HUES64 (cell line): ENCODE data around the gene TRAF1.

Experiments
- H3K27ac ChIP-seq: 2 replicates; pipeline ENCODE4 v1.7.0; 2013; ENCODE audit warnings: low read depth, low read length, inconsistent platforms
- H3K27me3 ChIP-seq: 2 replicates; pipeline ENCODE4 v1.6.1; 2013; ENCODE audit warnings: mild to moderate bottlenecking, low read length; ENCODE audit not compliant: insufficient read depth
- H3K36me3 ChIP-seq: 2 replicates; pipeline ENCODE4 v1.6.1; 2013; ENCODE audit warnings: mild to moderate bottlenecking, low read length; ENCODE audit not compliant: insufficient read depth
- H3K4me1 ChIP-seq: 2 replicates; pipeline ENCODE4 v1.6.1; 2013; ENCODE audit warnings: mild to moderate bottlenecking, low read length, moderate library complexity; ENCODE audit not compliant: insufficient read depth
- H3K4me3 ChIP-seq: 2 replicates; pipeline ENCODE4 v1.5.1; 2013; ENCODE audit warnings: mild to moderate bottlenecking, low read length, moderate library complexity
- H3K9ac ChIP-seq: 2 replicates; pipeline ENCODE4 v1.6.1; 2013; ENCODE audit warnings: mild to moderate bottlenecking, low read depth, low read length
- H3K9me3 ChIP-seq: 2 replicates; pipeline ENCODE4 v1.6.1; 2013; ENCODE audit warnings: low read depth, low read length; ENCODE audit not compliant: insufficient read depth
- WGBS: fragments of 150-250, 120-280 bp; methylation state at CpG from one replicate; pipeline ENCODE4 v1.1.7; 2013; ENCODE audit warnings: missing lambda C conversion rate; 5-methylcytosine and 5-hydroxymethylcytosine counted together

The TRAF1 gene

GRCh38 chr9:120872791-120873502 lies 53.6 kb downstream of the TRAF1 start:
- peaks cover 34% of the 10 kb centered on the region for H3K4me1 ChIP-seq
- peak overlapping the region; percentile 74 for H3K27ac ChIP-seq
- no peak overlapping the region for H3K4me3 ChIP-seq
- H3K27me3 ChIP-seq: peaks cover 6% of the 10 kb centered on the region; the same call in 1 of the 2 replicates
- no peaks in the 10 kb centered on the region for H3K9me3 ChIP-seq
- no peak overlapping the region for H3K9ac ChIP-seq
- H3K36me3 ChIP-seq: peaks cover 5% of the 10 kb centered on the region
- 93% methylated on average over 3 of the region's 3 CpGs for WGBS

- Histone ChIP-seq H3K4me3 (no peak overlapping the region), H3K36me3 (peaks cover 18% of the 10 kb centered on the region), H3K27me3 (no peaks in the 10 kb centered on the region), H3K4me1 (peaks cover 22% of the 10 kb centered on the region), H3K27ac (no peak overlapping the region), H3K9ac (no peak overlapping the region), H3K9me3 (no peaks in the 10 kb centered on the region)
- WGBS: 92% methylated on average over 9 of the region's 9 CpGs
Observed at GRCh38 chr9:120870206-120870605, 56.4 kb downstream of the TRAF1 start.

- peaks cover 20% of the 10 kb centered on the region for H3K36me3 ChIP-seq
- H3K9me3 ChIP-seq: no peaks in the 10 kb centered on the region
- no peak overlapping the region for H3K4me3 ChIP-seq
- 91% methylated on average over 10 of the region's 10 CpGs for WGBS
- no peak overlapping the region for H3K9ac ChIP-seq
- H3K27me3 ChIP-seq: no peaks in the 10 kb centered on the region
- H3K27ac ChIP-seq: no peak overlapping the region
- peaks cover 19% of the 10 kb centered on the region for H3K4me1 ChIP-seq
Observed at GRCh38 chr9:120869726-120870125, 56.9 kb downstream of the TRAF1 start.

GRCh38 chr9:120869360-120869687 lies 57.3 kb downstream of the TRAF1 start:
- Histone ChIP-seq H3K4me3 (peak overlapping the region; percentile 83), H3K27me3 (no peaks in the 10 kb centered on the region), H3K9ac (peak overlapping the region; percentile 62; the same call in 1 of the 2 replicates), H3K27ac (no peak overlapping the region), H3K36me3 (peaks cover 20% of the 10 kb centered on the region), H3K4me1 (peaks cover 15% of the 10 kb centered on the region), H3K9me3 (no peaks in the 10 kb centered on the region)
- 40% methylated on average over 9 of the region's 10 CpGs for WGBS

GRCh38 chr9:120868676-120869359 lies 57.8 kb downstream of the TRAF1 start:
- Histone ChIP-seq H3K9me3 (no peaks in the 10 kb centered on the region), H3K4me3 (peak overlapping the region; percentile 83), H3K9ac (peak overlapping the region; percentile 62), H3K27me3 (no peaks in the 10 kb centered on the region), H3K36me3 (peaks cover 20% of the 10 kb centered on the region), H3K27ac (no peak overlapping the region), H3K4me1 (peaks cover 10% of the 10 kb centered on the region)
- WGBS: 5% methylated on average over 47 of the region's 52 CpGs

GRCh38 chr9:120868339-120868675 lies 58.3 kb downstream of the TRAF1 start:
- WGBS: 27% methylated on average over 11 of the region's 11 CpGs
- 0 out of 2 replicates have a peak overlapping the region, but pooled peaks have one; percentile 1 for H3K27ac ChIP-seq
- no peak overlapping the region for H3K9ac ChIP-seq
- peaks cover 20% of the 10 kb centered on the region for H3K36me3 ChIP-seq
- peak overlapping the region; percentile 51 for H3K4me3 ChIP-seq
- H3K9me3 ChIP-seq: no peaks in the 10 kb centered on the region
- H3K4me1 ChIP-seq: peaks cover 7% of the 10 kb centered on the region
- no peaks in the 10 kb centered on the region for H3K27me3 ChIP-seq

- peaks cover 20% of the 10 kb centered on the region for H3K36me3 ChIP-seq
- H3K27ac ChIP-seq: no peak overlapping the region
- peaks cover 2% of the 10 kb centered on the region for H3K4me1 ChIP-seq
- H3K9ac ChIP-seq: no peak overlapping the region
- WGBS: 93% methylated on average over 15 of the region's 15 CpGs
- peak overlapping the region; percentile 51 for H3K4me3 ChIP-seq
- no peaks in the 10 kb centered on the region for H3K9me3 ChIP-seq
- no peaks in the 10 kb centered on the region for H3K27me3 ChIP-seq
Observed at GRCh38 chr9:120867676-120868338, 58.8 kb downstream of the TRAF1 start.

GRCh38 chr9:120866651-120867050 lies 59.9 kb downstream of the TRAF1 start:
- no peak overlapping the region for H3K9ac ChIP-seq
- H3K27me3 ChIP-seq: no peaks in the 10 kb centered on the region
- H3K4me3 ChIP-seq: no peak overlapping the region
- no peak overlapping the region for H3K27ac ChIP-seq
- H3K9me3 ChIP-seq: no peaks in the 10 kb centered on the region
- 90% methylated on average over 6 of the region's 6 CpGs for WGBS
- peaks cover 24% of the 10 kb centered on the region; the same call in 1 of the 2 replicates for H3K36me3 ChIP-seq
- no peaks in the 10 kb centered on the region for H3K4me1 ChIP-seq

GRCh38 chr9:120865809-120866208 lies 60.8 kb downstream of the TRAF1 start:
- H3K27me3 ChIP-seq: no peaks in the 10 kb centered on the region
- H3K9ac ChIP-seq: no peak overlapping the region
- WGBS: 94% methylated on average over 2 of the region's 5 CpGs
- H3K36me3 ChIP-seq: peaks cover 32% of the 10 kb centered on the region; the same call in 1 of the 2 replicates
- H3K4me3 ChIP-seq: no peak overlapping the region
- no peaks in the 10 kb centered on the region for H3K9me3 ChIP-seq
- H3K4me1 ChIP-seq: no peaks in the 10 kb centered on the region
- no peak overlapping the region for H3K27ac ChIP-seq

GRCh38 chr9:120865176-120865575 lies 61.4 kb downstream of the TRAF1 start:
- Histone ChIP-seq H3K9ac (no peak overlapping the region), H3K27ac (no peak overlapping the region), H3K4me1 (no peaks in the 10 kb centered on the region), H3K27me3 (no peaks in the 10 kb centered on the region), H3K4me3 (no peak overlapping the region), H3K9me3 (no peaks in the 10 kb centered on the region), H3K36me3 (peaks cover 38% of the 10 kb centered on the region; the same call in 1 of the 2 replicates)
- WGBS: 93% methylated on average over 5 of the region's 5 CpGs

GRCh38 chr9:120864719-120865118 lies 61.9 kb downstream of the TRAF1 start:
- no CpG with 5 or more reads among the region's 5 CpGs for WGBS
- H3K4me1 ChIP-seq: no peaks in the 10 kb centered on the region
- H3K36me3 ChIP-seq: peaks cover 41% of the 10 kb centered on the region; the same call in 1 of the 2 replicates

More at GRCh38 chr9:120864719-120865118, 61.9 kb downstream of the TRAF1 start:
- H3K9me3 ChIP-seq: no peaks in the 10 kb centered on the region
- H3K27me3 ChIP-seq: no peaks in the 10 kb centered on the region
- H3K4me3 ChIP-seq: no peak overlapping the region
- no peak overlapping the region for H3K27ac ChIP-seq
- no peak overlapping the region for H3K9ac ChIP-seq
